Endothelial cell of umbilical vein (primary cell): Measurements from ENCODE around the gene TMEM61. TPM values are rescaled to one million over a fixed set of nuclear protein-coding genes. Genes with fewer than 3 reads are reported as not detected.

Experiments
- BruUV-seq: library from RNA; stranded (reverse); fragments of 400-500 nt; replicated peaks from 2 replicates; lab custom pipeline; 2021; lab: Mats Ljungman, UMichigan
- CTCF ChIA-PET: fragments of 300-600, 350-600 bp; sonication (Branson Sonifier 250); formaldehyde crosslinking; loops from one replicate; lab custom pipeline; 2021; ENCODE audit warnings: antibody characterized with exemption, inconsistent platforms; lab: Charles Lee
- POLR2A ChIA-PET: fragments of 300-600, 350-600 bp; sonication (Branson Sonifier 250); formaldehyde crosslinking; loops from one replicate; lab custom pipeline; 2021; ENCODE audit warnings: antibody characterized with exemption, inconsistent platforms; lab: Charles Lee
- DNase-seq: peaks from one replicate; pipeline ENCODE4 v3.0.0-alpha.2; 2011; ENCODE audit warnings: low read depth, low spot score
- FAIRE-seq: peaks from 2 replicates; lab custom pipeline; 2011; peaks lifted over from hg19 to GRCh38; lab: Jason Lieb, UNC
- H2AFZ ChIP-seq: 2 replicates; pipeline ENCODE4 v1.6.0; 2012; ENCODE audit warnings: low read depth, low read length, control low read depth, inconsistent platforms
- H3K27ac ChIP-seq: 2 replicates; pipeline ENCODE4 v1.5.1; 2011; ENCODE audit warnings: low read depth, mild to moderate bottlenecking, control low read depth, low read length, moderate library complexity; ENCODE audit not compliant: insufficient read depth
- H3K27me3 ChIP-seq, 2 experiments: 2 replicates each; pipeline versions ENCODE4 v1.6.0 to v1.6.1; 2011; ENCODE audit warnings: low read length in 2 of 2, mixed read lengths in 1 of 2; ENCODE audit not compliant: control insufficient read depth in 2 of 2, insufficient read depth in 2 of 2
- H3K36me3 ChIP-seq, 2 experiments: 2 replicates in 1 of 2; 3 replicates in 1 of 2; pipeline ENCODE4 v1.5.1; 2011; ENCODE audit warnings: low read length in 2 of 2, mild to moderate bottlenecking in 1 of 2, moderate library complexity in 1 of 2; ENCODE audit not compliant: control insufficient read depth in 2 of 2, insufficient read depth in 2 of 2; ENCODE audit errors: extremely low read depth in 1 of 2
- H3K4me1 ChIP-seq: 3 replicates; pipeline ENCODE4 v1.5.1; 2011; ENCODE audit warnings: mild to moderate bottlenecking, low read length; ENCODE audit not compliant: control insufficient read depth, insufficient read depth; ENCODE audit errors: extremely low read depth
- H3K4me2 ChIP-seq: 2 replicates; pipeline ENCODE4 v1.6.1; 2011; ENCODE audit warnings: low read length, control low read depth, mixed read lengths; ENCODE audit not compliant: insufficient read depth
- H3K4me3 ChIP-seq, 3 experiments: fragments of 200-600 bp in 1 of 3; sonication (generic), shearing (Covaris generic) in 1 of 3; replicated peaks in 1 of 3; 2 replicates each; pipeline ENCODE4 v1.5.1; 2011 to 2016; ENCODE audit warnings: control low read depth in 3 of 3, low read length in 3 of 3, mild to moderate bottlenecking in 2 of 3, inconsistent platforms in 1 of 3, low read depth in 1 of 3, moderate library complexity in 1 of 3; ENCODE audit not compliant: insufficient read depth in 1 of 3
- H3K79me2 ChIP-seq: 2 replicates; pipeline ENCODE4 v1.6.0; 2012; ENCODE audit warnings: low read length, inconsistent platforms; ENCODE audit not compliant: control insufficient read depth, insufficient read depth
- H3K9ac ChIP-seq: replicated peaks from 2 replicates; pipeline ENCODE3; 2011; ENCODE audit warnings: low read length, control low read depth; ENCODE audit not compliant: insufficient read depth; ENCODE audit errors: extremely low read depth
- H3K9me1 ChIP-seq: replicated peaks from 3 replicates; pipeline ENCODE4 v1.6.0; 2011; ENCODE audit warnings: mild to moderate bottlenecking, low read length; ENCODE audit not compliant: control insufficient read depth, insufficient read depth; ENCODE audit errors: extremely low read depth
- H3K9me3 ChIP-seq: replicated peaks from 2 replicates; pipeline ENCODE4 v1.5.1; 2012; ENCODE audit warnings: low read length, inconsistent platforms; ENCODE audit not compliant: control insufficient read depth, insufficient read depth
- H4K20me1 ChIP-seq: replicated peaks from 2 replicates; pipeline ENCODE3; 2011; ENCODE audit warnings: mild to moderate bottlenecking, low read length; ENCODE audit not compliant: control insufficient read depth, insufficient read depth; ENCODE audit errors: extremely low read depth
- CTCF ChIP-seq, 2 donors: IDR thresholded peaks; 1 replicate in 1 of 2; 2 replicates in 1 of 2; pipeline ENCODE4 v1.5.1; 2011; ENCODE audit warnings: low read length in 2 of 2, mild to moderate bottlenecking in 2 of 2, moderate library complexity in 2 of 2, control low read depth in 1 of 2, inconsistent platforms in 1 of 2, low read depth in 1 of 2; ENCODE audit not compliant: insufficient read depth in 1 of 2; ENCODE audit errors: extremely low read depth in 1 of 2
- EZH2 ChIP-seq: IDR thresholded peaks from 2 replicates; pipeline ENCODE4 v1.6.1; 2012; ENCODE audit warnings: borderline replicate concordance, low read depth, mild to moderate bottlenecking, moderate library complexity, low read length, inconsistent platforms; ENCODE audit not compliant: severe bottlenecking
- FOS ChIP-seq: IDR thresholded peaks from 2 replicates; pipeline ENCODE4 v1.6.1; 2011; ENCODE audit warnings: mild to moderate bottlenecking, low read length, moderate library complexity, borderline replicate concordance; ENCODE audit not compliant: insufficient read depth
- GATA2 ChIP-seq: IDR thresholded peaks from 2 replicates; pipeline ENCODE4 v1.7.0; 2011; ENCODE audit warnings: low read depth, mild to moderate bottlenecking, moderate library complexity, mixed read lengths, low read length; ENCODE audit not compliant: insufficient read length, insufficient read depth
- JUN ChIP-seq: IDR thresholded peaks from 2 replicates; pipeline ENCODE4 v1.6.1; 2011; ENCODE audit warnings: borderline replicate concordance, low read depth; ENCODE audit not compliant: insufficient read length, insufficient read depth
- MAX ChIP-seq: IDR thresholded peaks from 2 replicates; pipeline ENCODE4 v1.6.1; 2011; ENCODE audit not compliant: insufficient read depth, insufficient read length
- MYC ChIP-seq: IDR thresholded peaks from one replicate; pipeline ENCODE4 v1.6.1; 2011; ENCODE audit warnings: mild to moderate bottlenecking, low read depth, low read length
- POLR2A ChIP-seq: IDR thresholded peaks from 2 replicates; pipeline ENCODE4 v1.6.1; 2012; ENCODE audit warnings: low read depth, mild to moderate bottlenecking, control low read depth, low read length
- POLR2AphosphoS5 ChIP-seq: IDR thresholded peaks from 2 replicates; pipeline ENCODE4 v1.6.1; 2012; ENCODE audit warnings: low read depth, mild to moderate bottlenecking, control low read depth, low read length, moderate library complexity; ENCODE audit not compliant: insufficient read depth
- dilution Hi-C: fragments of 300-500 bp; cut with MboI; formaldehyde crosslinking; loops from one replicate; pipeline ENCODE4 v1.15.0; 2019; ENCODE audit warnings: low sequenced_read_pairs; ENCODE audit not compliant: extremely low pct_ligation_motif_present
- intact Hi-C: fragments of 100-400 bp; cut with micrococcal nuclease; formaldehyde crosslinking; loops from one replicate; pipeline ENCODE4 v1.10.0; 2022
- polyA plus RNA-seq, 4 experiments: library from polyadenylated mRNA; depleted of rRNA in 3 of 4; stranded (reverse) in 3 of 4; unstranded in 1 of 4; fragments of >200 nt; gene quantifications; 2 replicates each; pipeline versions ENCODE4 v1.2.1 to v1.2.3, GENCODE V29; 2011 to 2012; ENCODE audit warnings: missing spikeins in 1 of 4
- total RNA-seq: library from RNA; stranded (reverse); gene quantifications from 2 replicates; pipeline ENCODE4 v1.2.3, GENCODE V29; 2021

Gene TMEM61
- total and polyA plus RNA-seq, 2 donors (not counting 3 experiments of a cell fraction or from before 2014, with no cell fraction given): not detected

- no peaks in the 10 kb centered on the region for H3K9me1 ChIP-seq
- TF ChIP-seq CTCF (IDR thresholded peaks at IDR 0.05; ENCODE audit: extremely low read depth in 1 of 2, insufficient read depth in 1 of 2, low read depth in 1 of 2, low read length in 2 of 2): no peak
- TF ChIP-seq MYC: no peak
- no peak for TF ChIP-seq POLR2AphosphoS5
- no peak for TF ChIP-seq FOS
- TF ChIP-seq EZH2: no peak
- TF ChIP-seq MAX: no peak
- no peak for TF ChIP-seq POLR2A
- no peak for TF ChIP-seq JUN
- no peak for TF ChIP-seq GATA2
- no peak overlapping the region for H3K4me3 ChIP-seq
- dilution Hi-C loops: no loop called here
- no peaks in the 10 kb centered on the region for H4K20me1 ChIP-seq
- H3K27ac ChIP-seq: no peak overlapping the region
- no peaks in the 10 kb centered on the region for H3K36me3 ChIP-seq
- no peak overlapping the region for H3K9ac ChIP-seq
- no peaks in the 10 kb centered on the region for H3K79me2 ChIP-seq
- H3K27me3 ChIP-seq: peaks cover 61 to 75% of the 10 kb centered on the region in 2 experiments
- POLR2A ChIA-PET: no interaction called here
- no peaks in the 10 kb centered on the region for H3K9me3 ChIP-seq
- intact Hi-C loops: no loop called here
- H3K4me2 ChIP-seq: no peak overlapping the region
- CTCF ChIA-PET: interaction anchor here (0.8 to 2.0 kb wide), 2 partner anchors 16 to 93 kb away, joined by 3 to 6 read pairs; no protein-coding TSS in a partner anchor
- DNase-seq: no peak
- no TSS peak for BruUV-seq
- H3K4me1 ChIP-seq: peaks cover 4% of the 10 kb centered on the region
- H2AFZ ChIP-seq: no peak overlapping the region
- no peak for FAIRE-seq
These were observed 58.1 kb downstream of the TMEM61 start for GRCh38 chr1:55038552-55038838.
